Urothelium cell line (cell line): ENCODE results near the gene OASL.

Experiments used
- DNase-seq: peaks from one replicate; pipeline ENCODE4 v3.0.0; 2011; ENCODE audit warnings: low spot score, mixed read lengths
- FAIRE-seq: peaks from 2 replicates; lab custom pipeline; 2011; peaks lifted over from hg19 to GRCh38; lab: Jason Lieb, UNC

The OASL gene

DNA sequence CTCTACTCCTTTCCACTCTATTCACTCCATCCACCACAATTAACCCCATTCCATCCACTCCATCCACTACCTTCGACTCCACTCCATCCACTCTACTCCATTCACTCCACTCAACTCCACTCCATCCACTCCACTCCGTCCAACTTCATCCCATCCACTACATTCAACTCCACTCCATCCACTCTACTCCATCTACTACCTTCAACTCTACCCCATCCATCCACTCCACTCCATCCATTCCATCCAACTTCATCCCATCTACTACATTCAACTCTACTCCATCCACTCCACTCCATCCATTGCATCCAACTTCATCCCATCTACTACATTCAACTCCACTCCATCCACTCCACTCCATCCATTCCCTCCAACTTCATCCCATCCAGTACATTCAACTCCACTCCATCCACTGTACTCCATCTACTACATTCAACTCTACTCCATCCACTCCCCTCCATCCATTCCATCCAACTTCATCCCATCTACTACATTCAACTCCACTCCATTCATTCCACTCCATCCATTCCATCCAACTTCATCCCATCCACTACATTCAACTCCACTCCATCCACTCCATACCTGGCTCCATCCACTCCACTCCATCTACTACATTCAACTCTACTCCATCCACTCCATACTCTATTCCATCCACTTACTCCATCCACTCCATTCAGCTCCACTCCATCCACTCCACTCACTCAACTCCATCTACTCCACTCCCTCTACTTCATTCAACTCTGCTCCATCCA, 44.3 kb downstream of the OASL start:
- peak; percentile 90 for FAIRE-seq
- no peak for DNase-seq

DNA sequence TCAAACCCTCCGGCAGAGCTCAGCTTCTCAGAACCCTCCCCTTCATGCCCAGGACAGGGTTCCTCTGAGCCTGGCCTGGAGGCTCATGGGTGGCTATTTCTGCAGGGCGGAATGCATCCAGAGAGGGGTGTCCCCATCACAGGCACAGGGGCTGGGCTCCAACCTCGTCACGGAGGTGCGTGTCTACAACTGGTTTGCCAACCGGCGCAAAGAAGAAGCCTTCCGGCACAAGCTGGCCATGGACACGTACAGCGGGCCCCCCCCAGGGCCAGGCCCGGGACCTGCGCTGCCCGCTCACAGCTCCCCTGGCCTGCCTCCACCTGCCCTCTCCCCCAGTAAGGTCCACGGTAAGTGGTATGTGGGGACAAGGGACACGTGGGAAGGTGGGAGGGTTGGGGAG, 45.0 kb downstream of the OASL start:
- DNase-seq (no peak), FAIRE-seq (no peak)

DNA sequence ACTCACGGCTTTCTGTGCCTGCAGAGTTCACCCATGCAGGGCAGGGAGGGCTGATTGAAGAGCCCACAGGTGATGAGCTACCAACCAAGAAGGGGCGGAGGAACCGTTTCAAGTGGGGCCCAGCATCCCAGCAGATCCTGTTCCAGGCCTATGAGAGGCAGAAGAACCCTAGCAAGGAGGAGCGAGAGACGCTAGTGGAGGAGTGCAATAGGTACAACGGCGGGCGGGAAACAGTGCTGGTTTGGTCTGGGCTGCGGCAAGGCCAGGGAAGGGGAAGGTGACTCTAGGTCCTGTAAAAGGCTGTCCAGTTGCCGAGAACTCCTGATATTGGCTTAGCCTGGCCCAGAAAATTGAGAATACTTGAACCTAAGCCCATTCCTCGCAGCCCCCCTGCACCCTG, 45.5 kb downstream of the OASL start:
- no peak for FAIRE-seq

DNA sequence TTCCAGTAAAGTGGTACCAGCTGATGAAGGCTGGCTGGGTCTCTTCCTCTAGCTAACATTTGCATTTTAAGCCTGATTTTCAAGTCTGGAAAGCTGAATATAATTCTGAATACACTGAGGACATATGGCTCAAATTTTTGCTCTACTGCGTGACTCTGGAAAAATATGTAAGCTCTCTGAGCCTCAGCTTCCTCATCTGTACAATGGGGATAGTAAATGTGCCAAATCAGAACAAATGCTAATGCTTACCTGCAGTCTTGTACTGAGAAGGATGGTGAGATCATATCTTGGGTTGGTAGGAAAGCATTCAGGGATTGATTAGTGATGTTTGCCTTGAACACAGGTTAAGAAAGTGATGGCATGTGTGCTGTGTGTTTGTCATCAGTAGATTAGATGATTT, 46.1 kb downstream of the OASL start:
- no peak for FAIRE-seq

More for the DNA sequence above, 45.5 kb downstream of the OASL start:
- DNase-seq: no peak

DNA sequence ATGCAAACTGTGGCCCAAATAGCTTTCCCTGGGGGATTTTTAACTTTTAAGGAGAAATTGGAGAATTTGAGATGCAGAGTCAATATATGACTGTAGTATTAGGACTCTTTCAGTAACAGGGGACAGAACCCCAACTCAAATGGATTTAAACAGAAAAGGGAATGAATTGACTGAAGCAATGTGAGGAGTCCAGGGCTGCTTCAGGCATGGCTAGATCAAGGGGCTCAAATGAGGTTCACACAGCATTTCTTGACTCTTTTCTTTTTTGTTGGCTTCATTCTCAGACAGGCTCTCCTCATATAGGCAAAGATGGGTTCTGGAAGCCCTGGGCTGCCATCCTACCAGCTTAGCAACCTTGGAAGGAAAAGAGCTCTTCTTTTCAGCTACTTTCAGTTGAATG, 47.1 kb downstream of the OASL start:
- no peak for FAIRE-seq
- no peak for DNase-seq

More for the DNA sequence above, 46.1 kb downstream of the OASL start:
- no peak for DNase-seq

DNA sequence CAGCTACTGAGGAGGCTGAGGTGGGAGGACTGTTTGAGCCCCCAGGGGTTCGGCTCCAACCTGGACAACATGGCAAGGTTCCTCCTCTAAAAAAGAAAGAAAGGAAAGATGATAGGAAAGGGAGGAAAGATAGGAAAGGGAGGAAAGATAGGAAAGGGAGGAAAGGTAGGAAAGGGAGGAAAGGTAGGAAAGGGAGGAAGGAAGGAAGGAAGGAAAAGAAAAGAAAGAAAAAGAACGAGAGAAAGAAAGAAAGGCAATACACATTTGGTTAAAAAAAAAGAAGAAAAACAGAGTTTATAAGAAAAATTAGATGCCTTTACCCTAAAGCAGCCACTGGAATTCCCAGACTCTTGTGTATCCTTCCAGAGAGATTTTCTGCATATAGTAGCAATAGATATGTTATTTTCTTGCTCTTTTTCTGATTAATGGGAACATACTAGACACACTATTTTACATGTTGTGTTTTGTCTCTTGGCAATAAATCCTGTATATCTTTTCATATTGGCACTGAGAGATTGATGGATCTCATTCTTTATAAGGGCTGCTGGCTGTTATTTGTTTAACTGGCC, 48.5 kb downstream of the OASL start:
- FAIRE-seq: no peak
- DNase-seq: no peak

DNA sequence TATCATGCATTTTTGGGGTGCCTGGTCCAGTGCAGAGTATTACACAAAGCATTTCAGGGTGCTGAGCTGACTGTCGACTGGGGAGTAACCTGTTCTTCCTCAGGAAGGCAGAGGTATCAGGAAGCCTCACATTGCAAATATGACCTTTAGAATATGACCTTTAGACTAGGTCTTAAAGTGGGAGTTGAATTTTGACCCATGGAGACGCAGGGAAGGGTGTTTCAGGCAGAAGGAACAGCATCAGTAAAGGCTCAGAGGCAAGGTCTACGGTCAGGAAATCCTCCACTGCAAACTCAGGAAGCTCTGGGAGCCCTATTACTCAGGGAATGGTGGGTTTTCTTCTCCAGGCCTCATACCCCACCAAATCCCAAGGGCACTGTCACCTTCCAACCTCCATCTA, 49.4 kb downstream of the OASL start:
- DNase-seq: no peak
- no peak for FAIRE-seq

DNA sequence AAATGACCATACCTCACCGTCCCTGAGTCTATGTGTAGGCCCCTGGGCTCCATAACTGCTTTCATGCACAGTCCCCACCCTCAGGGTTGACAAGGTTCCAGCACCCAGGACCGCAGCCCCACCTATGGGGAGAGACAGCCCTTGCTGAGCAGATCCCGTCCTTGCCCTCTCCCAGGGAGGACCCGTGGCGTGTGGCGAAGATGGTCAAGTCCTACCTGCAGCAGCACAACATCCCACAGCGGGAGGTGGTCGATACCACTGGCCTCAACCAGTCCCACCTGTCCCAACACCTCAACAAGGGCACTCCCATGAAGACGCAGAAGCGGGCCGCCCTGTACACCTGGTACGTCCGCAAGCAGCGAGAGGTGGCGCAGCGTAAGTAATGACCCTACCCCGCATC, 50.4 kb downstream of the OASL start:
- DNase-seq (no peak), FAIRE-seq (no peak)

DNA sequence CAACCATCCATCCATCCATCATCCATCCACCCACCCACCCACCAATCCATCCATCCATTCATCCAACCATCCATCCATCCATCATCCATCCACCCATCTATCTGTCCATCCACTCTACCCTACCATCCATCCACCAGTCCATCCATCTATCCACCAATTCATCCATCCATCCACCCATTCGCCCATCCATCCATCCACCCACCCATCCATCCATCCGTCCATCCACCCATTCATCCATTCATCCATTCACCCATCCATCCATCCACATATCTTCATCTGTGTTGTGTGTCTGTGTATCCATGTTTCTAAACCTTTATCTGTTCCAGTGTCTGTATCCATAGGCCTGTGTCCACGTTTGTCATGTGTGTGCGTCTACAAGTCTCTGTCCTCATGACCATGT, 50.8 kb downstream of the OASL start:
- FAIRE-seq: peak; percentile 87

DNA sequence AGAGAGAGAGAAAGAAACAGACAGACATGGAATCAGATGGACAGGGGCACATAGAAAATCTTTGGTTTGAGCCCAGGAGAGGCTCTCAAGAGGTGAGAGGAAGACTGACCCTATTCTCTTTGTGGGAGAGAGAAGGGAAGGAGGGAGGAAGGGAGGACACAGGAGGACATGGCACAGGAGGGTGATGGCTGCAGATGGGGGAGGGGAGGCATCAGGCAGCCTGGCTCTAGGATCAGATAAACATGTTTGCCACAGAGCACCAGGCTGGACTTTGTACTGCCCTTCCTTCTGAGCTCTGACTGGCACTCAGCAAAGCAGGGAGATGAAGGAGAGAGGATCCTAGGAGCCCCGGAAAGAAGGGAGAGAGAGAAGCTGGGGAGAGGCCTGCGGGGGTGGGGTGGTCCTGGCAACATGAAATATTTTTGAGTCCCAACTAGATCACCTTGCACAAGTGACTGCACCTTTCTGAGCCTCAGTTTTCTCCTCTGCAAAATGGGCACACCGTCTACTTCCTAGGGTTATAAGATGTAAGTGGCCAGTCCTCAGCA, 54.6 kb downstream of the OASL start:
- DNase-seq: no peak

More for the DNA sequence above, 50.8 kb downstream of the OASL start:
- no peak for DNase-seq

DNA sequence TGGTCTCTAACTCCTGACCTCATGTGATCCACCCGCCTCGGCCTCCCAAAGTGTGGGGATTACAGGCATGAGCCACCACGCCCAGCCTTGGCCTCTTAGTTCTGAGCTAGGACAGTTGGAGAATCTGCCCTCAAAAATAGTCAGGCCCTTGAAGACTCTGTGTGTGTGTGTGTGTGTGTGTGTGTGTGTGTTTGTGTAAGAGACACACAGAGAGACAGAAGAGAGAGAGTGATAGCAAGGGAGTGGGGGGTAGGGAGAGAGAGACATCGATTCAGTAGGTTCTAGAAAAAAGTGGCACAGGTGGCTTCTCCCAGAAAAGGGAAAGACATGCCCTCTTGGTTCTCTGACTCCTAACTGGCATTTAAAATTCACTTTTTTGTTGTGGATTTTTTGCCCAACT, 55.3 kb downstream of the OASL start:
- DNase-seq (no peak), FAIRE-seq (no peak)

More for the DNA sequence above, 54.6 kb downstream of the OASL start:
- FAIRE-seq: no peak

DNA sequence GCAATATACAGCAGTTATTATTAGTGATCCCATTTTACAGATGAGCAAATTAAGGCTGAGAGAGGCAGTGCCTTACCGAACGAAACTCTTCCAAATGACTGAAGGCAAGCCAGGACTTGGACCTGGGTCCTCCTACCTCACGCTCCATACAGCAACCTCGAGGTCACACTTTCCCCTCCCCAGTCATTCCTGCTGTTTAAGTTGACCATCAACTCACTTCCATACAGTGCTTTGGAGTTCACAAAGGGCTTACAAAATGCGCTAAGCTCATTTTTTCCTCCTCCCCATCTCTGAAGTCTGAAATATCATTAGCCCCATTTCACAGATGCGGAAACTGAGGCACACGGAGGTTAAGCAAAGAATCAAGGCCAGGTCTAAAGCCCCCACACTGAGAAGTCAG, 56.4 kb downstream of the OASL start:
- FAIRE-seq: no peak
- no peak for DNase-seq

DNA sequence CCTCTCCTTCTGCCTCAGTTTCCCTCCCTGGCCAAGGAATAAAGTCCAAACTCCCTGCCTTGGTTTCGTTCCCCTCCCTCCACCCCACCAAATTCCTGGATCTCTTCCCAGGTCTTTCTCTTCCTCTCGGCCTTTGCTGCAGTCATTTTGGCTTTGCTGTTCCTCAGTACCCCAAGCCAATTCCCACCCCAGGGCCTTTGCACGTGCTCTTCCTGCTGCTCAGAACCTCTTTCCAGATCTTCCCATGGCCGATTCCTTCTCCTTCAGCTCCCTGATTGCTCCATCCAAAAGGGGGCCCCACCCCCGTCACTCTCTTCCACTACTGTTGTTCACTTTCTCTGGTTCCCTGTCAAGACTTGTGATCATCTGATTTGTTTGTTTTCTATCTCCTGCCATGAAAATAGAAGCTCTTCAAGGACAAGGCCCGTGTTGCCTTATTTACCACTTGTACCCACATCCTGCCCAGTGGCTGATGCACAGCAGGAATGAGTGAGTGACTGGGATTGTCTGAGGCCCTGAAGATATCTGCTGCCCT, 57.6 kb downstream of the OASL start:
- DNase-seq (no peak), FAIRE-seq (no peak)

DNA sequence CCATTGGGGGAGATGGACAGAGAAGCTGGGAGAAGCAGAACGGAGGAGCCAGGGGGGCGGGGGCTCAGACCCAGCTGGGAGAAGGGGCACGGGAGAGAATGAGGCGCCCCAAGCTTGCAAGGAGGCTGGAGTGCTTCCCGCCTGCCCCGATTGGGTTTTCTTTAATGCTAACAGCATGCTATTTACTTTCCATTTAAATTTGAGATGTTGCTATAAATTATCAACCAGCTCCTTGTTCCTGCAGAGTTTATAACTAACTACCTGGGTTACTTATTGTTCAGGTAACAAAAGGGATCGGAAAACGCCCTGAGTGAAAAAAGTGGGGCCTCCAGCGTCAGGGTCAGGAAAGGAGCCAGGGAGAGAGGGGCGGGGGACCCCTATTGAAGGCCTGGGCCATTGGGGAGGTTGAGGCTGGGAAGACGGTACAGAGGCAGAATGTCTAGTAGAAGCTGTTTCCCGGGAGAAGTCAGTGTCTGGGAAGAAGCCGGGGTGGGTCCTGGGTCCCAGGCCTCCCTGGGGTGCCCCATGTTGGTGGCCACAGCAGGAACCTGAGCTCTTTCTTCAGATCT, 58.2 kb downstream of the OASL start:
- no peak for DNase-seq
- FAIRE-seq: no peak

DNA sequence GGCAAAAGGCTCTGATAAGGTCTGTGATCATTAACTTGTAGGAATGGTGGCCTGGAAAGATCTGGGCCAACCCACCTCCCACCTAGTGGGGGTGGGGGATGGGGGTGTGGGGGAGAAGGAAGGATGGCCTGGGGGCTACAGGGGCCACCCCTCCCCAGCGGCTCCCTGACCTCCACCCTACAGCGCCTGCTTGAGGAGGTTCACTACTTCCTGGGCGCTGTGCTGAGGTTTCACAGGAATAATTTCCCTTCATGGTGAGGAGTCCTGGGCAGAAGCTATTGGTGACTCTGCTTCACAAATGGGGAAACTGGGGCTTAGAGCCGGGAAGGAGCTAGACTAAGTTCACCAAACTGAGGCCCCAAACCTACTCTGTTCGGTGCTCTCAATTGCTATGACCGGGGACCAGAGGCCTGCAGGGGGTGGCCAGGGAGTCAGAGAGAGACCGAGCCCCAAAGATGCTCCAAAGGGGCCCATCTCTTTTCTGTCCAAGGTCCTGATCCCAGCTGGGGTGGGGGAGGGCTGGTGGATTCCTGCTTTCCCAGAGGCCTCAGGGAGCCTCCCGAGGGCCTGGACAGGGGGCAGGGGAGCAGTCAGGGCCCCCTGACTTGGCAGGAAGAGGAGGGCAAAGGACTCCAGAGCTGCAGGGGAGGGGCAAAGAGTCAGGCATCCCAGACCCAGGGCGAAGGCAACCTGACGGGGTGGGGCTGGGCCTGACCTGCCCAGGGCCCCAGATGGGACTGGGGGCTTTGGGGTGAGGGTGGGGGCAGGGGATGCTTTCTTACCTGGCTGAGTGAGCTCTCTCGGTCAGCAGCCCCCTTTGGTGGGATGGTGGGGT, 59.0 kb downstream of the OASL start:
- FAIRE-seq: no peak
- no peak for DNase-seq

DNA sequence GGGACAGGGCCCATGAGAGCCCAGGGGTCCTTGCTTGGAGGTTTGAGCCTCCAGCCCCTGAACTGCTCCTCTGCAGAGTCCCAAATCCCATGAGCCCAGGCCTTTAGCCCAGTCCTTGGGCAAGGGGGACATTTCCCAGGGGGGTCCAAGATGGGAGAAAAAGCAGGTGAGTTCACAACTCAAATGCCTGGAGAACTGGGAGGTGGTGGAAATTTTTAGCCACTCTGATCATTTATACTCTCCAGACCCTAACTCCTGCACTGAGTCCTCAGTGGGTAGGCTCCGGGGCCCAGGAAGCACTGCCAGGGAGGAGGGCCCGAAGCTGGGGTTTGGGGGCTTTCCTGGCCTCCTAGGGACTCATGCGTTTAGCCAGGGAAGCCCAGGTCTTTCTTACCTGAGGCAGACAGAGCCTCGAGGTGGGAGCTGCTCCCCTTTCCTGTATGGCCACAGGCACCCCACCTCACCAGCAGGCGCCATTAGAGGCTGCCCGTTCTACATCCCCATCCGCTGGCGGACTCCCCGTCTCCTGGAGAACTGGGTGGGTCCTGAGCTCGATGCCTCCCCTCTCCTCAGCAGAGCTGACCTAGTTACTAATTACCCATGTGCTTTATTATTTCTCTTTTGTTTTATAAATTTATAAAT, 59.7 kb downstream of the OASL start:
- FAIRE-seq (no peak), DNase-seq (no peak)

DNA sequence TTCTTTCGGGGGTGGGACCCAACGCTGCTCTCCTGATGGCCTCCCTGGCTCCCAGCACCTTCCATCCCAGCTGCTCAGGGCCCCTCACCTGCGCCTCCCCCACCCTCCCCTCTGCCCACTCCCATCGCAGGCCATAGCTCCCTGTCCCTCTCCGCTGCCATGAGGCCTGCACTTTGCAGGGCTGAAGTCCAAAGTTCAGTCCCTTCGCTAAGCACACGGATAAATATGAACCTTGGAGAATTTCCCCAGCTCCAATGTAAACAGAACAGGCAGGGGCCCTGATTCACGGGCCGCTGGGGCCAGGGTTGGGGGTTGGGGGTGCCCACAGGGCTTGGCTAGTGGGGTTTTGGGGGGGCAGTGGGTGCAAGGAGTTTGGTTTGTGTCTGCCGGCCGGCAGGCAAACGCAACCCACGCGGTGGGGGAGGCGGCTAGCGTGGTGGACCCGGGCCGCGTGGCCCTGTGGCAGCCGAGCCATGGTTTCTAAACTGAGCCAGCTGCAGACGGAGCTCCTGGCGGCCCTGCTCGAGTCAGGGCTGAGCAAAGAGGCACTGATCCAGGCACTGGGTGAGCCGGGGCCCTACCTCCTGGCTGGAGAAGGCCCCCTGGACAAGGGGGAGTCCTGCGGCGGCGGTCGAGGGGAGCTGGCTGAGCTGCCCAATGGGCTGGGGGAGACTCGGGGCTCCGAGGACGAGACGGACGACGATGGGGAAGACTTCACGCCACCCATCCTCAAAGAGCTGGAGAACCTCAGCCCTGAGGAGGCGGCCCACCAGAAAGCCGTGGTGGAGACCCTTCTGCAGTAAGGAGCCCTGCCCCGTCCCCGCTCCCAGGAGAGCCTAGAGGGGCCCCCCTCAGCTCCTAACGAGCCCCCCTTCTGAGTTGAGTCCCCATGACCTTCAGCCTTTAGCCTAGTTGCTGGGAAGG, 60.5 kb downstream of the OASL start, which contains the start of gene HNF1A:
HNF1A (plus strand) TSS at position 248 of the 924 bp plus-strand sequence; CDS start at position 474, 226 bp downstream.
- DNase-seq (no peak), FAIRE-seq (no peak)

DNA sequence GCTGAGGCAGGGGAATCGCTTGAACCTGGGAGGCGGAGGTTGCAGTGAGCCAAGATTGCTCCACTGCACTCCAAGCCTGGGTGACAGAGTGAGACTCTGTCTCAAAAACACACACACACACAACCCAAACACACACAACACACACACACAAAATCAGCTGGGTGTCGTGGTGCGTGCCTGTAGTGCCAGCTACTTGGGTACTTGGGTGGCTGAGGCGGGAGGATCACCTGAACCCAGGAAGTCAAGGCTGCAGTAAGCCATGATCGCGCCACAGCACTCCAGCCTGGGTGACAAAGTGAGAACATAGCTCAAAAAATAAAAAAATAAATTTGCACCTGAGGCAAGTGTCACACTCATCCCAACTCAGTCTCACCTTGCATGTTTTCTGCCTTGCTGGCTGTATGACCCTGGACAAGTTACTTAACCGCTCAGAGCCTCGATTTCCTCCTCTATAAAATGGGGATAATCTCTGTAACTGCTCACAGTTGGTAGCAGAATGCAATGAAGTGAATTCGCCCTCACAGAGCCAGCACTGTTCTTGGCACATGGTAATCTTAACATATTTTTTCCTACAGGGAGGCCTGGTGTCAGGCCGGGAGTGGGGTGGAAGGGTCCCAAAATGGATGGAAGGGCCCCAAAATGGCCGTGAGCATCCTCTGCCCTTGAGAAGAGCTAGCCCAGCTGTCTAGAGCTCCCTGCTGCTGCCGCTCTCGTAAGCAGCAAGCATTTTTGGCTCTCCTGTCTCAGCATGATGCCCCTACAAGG, 61.3 kb downstream of the OASL start:
- no peak for DNase-seq
- FAIRE-seq: no peak
